GM12865 (cell line): Measurements from ENCODE around the gene ALX4.

Source experiments
- DNase-seq: peaks from one replicate; pipeline ENCODE4 v3.0.0; 2010; ENCODE audit warnings: low read depth
- H3K4me3 ChIP-seq: 2 replicates; pipeline ENCODE4 v1.5.1; 2011; ENCODE audit warnings: mild to moderate bottlenecking, low read depth, low read length, control low read depth
- CTCF ChIP-seq: IDR thresholded peaks from 2 replicates; pipeline ENCODE4 v1.5.1; 2011; ENCODE audit warnings: low read length, control low read depth, low read depth, inconsistent platforms; ENCODE audit not compliant: insufficient read depth; ENCODE audit errors: missing control alignments

Gene ALX4

GRCh38 chr11:44263738-44264437 lies 46.1 kb downstream of the ALX4 start:
- no peak for DNase-seq
- TF ChIP-seq CTCF, result no peak
- H3K4me3 ChIP-seq, result no peak overlapping the region

GRCh38 chr11:44261800-44262591 lies 47.9 kb downstream of the ALX4 start:
- TF ChIP-seq CTCF, result no peak
- DNase-seq, result no peak
- no peak overlapping the region for H3K4me3 ChIP-seq

- no peak overlapping the region for H3K4me3 ChIP-seq
- DNase-seq, result no peak
- TF ChIP-seq CTCF, result no peak
Observed at GRCh38 chr11:44260081-44260480, 49.9 kb downstream of the ALX4 start.

GRCh38 chr11:44258839-44259420 lies 51.0 kb downstream of the ALX4 start:
- no peak for TF ChIP-seq CTCF
- H3K4me3 ChIP-seq, result no peak overlapping the region
- DNase-seq, result no peak

GRCh38 chr11:44258190-44258489 lies 51.8 kb downstream of the ALX4 start:
- no peak for DNase-seq
- no peak for TF ChIP-seq CTCF
- no peak overlapping the region for H3K4me3 ChIP-seq

GRCh38 chr11:44257338-44258189 lies 52.4 kb downstream of the ALX4 start:
- no peak for TF ChIP-seq CTCF
- H3K4me3 ChIP-seq, result no peak overlapping the region
- peak; percentile 12 for DNase-seq
